HG03103 (cell line): Measurements from ENCODE around the gene ZRANB3.

Experiments used
- ATAC-seq: cut with Tn5 transposase; IDR thresholded peaks from one replicate; pipeline ENCODE4 v1.9.1; 2021; ENCODE audit warnings: low read depth; ENCODE audit not compliant: unreplicated experiment

Gene ZRANB3

DNA sequence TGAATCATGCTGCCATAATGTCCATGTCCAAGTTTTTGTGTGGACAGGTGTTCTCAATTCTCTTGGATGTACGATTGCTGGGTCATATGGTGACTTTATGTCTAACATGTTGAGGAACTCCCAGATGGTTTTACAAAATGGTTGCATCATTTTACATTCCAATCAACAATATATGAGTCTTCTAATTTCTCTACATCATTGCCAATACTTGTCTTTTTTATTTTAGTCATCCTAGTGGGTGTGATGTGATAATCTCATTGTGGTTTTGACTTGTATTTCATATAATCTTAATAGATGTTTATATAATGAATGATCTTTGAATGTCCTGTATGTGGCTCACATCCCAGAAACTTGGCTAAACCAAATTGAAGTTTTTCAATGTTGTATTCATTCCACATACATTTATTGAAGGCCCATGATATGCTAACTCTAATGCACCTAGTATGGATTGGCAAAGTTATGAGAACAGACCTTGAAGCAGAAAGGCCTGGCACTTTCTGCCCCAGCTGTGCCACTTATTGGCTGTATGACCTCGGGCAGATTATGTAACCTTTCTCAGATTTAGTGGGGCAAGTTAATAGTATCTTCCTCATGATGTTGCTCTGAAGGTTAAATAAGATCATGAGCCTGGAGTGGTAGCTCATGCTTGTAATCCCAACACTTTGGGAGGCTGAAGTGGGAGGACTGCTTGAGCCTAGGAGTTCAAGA is 273.5 kb downstream of the ZRANB3 start:
- no peak for ATAC-seq

DNA sequence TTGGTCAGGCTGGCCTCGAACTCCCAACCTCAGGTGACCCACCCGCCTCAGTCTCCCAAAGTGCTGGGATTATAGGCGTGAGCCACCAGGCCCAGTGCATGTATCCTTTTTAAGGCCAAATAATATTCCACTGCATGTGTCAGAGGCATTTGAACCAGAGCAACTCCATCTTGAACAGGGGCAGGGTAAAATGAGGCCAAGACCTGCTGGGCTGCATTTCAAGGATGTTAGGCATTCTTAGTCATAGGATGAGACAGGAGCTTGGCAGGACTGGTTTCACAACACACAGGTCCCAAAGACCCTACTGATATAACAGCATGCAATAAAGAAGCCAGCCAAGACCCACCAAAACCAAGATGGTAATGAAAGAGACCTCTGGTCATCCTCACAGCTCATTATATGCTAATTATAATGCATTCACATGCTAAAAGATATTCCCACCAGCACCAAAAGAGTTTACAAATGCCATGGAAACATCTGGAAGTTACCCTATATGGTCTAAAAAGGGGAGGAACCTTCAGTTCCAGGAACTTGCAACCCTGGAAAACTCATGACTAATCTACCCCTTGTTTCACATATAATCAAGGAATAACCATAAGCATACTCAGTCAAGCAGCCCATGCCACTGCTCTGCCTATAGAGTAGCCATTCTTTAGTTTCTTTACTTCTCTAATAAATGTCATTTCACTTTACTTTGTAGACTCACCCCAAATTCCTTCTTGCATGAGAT is 274.3 kb downstream of the ZRANB3 start:
- no peak for ATAC-seq

DNA sequence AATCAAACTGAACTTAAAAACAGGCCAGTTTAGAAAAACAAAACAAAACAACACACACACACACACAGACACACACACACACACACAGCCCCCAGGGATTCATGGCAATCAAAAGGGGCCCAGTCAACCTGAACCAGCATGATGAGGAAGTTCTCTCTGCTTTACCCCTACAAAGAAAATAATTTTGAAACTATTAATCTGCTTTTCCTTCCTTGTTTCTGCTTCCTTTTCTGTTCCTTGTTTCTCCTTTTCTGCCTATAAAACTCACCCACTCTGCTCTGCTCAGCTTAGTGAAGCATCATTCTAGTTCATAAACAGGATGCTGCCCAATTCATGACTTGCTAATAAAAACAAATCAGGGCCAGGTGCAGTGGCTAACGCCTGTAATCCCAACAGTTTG is 275.8 kb downstream of the ZRANB3 start:
- ATAC-seq: no peak

DNA sequence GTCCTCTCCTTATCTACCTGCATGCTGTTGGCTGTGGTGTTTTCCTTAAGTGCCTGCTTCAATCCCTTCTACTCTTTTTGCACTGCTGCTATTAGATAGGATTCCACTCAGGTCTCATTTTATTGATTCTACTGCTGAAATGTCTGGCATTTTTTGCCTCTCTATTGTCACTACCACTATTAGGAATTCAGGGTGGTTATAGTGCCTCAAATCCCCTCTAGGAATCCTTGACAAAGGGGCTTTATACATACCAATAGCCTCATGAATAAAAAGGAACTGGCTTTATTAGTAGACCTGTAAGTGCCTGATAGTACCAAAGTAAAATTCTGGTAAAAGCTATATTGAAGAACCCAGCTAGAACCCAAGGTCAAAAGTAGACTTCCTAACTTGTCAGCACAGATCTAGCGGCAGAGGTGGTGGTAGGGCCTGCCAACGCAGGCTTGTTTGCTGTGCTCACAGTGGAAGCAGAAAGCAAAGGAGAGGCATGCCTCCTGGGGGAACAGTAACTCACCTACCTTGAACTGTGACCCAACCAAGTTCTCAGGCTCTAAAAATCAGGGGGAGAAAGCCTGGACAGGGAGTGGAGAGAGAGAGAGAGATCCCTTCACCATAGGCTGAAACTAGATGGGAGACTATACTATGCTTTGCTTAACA is 278.1 kb downstream of the ZRANB3 start:
- ATAC-seq: no peak

DNA sequence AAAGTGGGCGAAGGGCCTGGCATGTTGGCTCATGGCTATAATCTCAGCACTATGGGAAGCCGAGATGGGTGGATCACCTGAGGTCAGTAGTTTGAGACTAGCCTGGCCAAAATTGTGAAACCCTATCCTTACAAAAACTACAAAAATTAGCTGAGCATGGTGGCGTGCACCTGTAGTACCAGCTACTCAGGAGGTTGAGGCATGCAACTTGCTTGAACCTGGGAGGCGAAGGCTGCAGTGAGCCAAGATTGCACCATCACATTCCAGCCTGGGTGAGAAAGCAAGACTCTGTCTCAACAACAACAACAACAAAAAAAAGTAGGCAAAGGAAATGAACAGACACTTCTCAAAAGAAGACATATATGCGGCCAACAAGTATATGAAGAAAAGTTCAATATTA is 282.4 kb downstream of the ZRANB3 start:
- no peak for ATAC-seq

DNA sequence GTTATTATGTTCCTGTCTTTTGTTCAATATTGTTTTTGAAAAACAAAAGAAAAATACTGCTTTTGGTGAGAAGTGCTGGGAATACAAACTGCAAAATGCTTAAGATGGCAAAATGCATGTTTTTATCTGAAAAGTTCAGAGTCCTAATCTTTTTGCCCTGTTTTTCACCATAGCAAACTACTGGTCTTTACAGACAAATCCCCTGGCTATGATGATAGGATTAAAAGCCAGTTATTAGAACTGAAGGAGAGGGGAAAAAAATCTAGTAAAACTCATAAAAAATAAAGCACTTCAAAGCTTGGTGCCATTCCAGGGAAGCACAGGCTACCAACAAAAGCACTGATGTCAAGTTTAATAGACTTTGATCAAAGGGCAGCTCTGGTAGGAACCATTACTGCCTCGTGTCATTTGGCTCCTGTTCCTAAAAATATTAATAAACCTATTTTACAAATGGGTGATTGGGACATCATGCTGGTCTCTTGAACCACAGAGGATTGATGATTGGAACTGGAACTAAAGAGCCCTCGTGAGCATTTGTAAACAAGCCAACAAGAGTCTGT is 284.2 kb downstream of the ZRANB3 start:
- no peak for ATAC-seq

DNA sequence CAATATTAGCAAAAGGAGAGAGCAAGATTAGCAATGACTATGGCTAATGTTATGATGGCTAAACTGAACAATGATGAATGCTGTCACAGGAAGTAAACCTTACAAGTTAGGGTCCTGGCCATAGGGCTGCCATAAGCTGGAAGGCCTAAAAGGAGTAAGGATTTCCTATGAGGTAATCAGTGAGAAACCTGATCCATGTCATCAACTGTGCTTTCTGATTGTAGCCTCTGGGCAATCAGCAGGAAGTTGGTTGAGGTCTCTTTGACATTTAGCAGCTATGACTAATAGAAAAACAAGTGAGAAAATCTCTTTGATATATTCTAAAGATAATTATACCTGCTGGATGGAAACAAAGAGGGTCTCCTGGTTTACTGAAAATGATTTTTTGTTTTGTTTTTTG is 285.9 kb downstream of the ZRANB3 start:
- ATAC-seq: no peak

DNA sequence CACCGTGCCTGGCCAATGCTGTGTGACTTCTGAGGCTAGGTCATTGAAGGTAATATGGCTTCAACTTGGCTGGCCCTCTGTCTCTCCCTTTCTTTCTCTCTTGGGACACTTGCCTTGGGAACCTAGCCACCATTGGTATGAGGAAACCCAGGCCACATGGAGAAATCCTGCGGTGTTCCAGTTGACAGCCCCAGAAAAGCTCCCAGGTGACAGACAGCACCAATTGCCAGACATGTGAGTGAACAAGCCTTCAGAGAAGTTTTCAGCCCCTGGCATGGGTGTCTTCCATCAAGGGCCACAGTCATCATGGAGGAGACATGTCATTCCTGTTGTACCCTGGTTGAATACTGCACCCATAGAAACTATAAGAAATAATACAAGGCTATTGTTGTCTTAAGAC is 292.4 kb downstream of the ZRANB3 start:
- ATAC-seq: no peak

DNA sequence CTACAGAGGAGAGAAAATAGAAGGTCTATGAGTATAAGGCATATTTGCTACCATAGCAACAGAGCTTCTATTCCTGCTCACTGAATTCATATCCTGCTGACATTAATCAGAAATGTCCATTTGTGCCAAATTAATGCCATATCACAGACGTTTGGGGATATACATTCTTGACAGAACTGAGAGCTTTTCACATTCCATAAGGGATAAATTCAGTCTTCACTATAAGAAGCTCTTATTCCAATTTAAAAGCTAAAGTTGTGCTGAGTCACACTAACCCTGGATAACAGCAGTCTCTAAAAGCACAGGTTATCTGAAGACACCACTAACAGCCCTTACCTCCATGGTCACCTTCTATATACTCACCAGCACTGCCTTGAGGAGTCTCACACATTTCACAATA is 300.9 kb downstream of the ZRANB3 start:
- ATAC-seq: no peak

DNA sequence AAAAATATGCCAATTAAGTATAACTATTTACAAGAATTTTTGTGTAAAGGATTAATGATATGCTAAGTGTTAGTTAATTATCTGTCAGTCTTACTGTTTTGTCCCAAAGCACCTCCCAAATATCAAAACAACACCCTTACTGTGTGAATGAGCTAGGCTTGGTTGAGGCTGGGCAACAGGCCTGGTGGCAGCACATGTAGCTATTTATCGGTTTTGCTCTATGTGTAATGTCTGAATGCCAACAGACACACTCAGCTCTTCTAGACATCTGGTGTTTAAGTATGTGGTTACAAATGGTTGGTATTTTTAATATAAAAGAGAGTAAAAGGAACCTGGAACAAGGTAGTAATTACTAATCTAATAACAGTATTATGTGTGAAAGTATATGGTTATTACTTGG is 303.6 kb downstream of the ZRANB3 start:
- no peak for ATAC-seq

DNA sequence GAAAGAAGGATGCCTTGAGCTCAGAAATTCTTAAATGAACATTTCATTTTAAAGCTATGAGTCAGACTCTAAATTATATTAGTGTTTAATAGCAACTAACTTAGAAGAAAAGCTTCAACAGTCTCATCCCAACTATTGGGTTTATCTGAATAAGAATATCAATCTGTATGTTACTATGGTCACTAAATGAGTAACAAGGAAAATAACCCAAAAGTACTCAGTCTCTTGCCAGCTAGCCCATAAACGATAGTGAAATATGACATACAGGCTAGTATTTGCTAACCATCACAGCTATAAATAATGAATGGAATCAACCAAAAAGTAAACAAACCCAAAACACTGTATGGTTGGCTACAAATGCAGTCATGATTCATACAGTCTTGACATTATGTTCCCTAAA is 304.1 kb downstream of the ZRANB3 start:
- no peak for ATAC-seq

DNA sequence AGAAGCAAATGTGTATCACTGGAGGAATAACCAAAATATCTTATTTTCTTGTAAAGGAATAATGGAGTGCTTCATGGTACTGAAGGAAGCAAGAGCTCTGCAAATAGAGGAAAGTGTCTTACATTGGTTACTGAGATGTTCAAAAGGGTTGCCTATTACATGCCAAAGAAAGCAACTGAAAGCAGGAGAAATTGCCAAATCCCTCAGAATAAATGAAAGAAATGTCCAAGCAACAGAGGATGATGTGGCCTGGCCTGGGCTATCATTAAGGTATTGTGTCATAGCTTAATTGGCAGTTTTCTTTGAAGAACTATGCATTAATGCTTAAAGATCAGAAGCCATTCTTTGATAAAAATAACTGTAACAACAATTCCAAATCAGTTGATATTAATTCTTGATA is 305.2 kb downstream of the ZRANB3 start:
- no peak for ATAC-seq

DNA sequence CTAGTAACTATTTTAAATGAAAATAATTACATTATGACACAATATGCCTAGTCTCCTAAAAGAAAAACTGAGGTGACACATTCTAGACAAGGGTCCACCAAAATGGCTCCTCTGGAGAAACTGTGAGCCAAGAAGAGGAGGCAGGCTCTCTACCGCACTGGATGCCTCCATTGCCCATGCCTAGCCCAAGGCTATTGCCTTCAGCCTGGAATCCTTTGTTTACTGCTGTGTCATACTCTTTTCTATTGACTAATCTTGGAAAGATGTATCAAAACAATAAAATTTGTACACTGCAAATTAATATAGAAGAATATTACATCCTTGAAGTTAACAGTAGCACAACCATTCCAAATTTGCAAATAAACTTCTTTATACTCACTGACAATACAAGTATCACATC is 311.8 kb downstream of the ZRANB3 start:
- no peak for ATAC-seq

DNA sequence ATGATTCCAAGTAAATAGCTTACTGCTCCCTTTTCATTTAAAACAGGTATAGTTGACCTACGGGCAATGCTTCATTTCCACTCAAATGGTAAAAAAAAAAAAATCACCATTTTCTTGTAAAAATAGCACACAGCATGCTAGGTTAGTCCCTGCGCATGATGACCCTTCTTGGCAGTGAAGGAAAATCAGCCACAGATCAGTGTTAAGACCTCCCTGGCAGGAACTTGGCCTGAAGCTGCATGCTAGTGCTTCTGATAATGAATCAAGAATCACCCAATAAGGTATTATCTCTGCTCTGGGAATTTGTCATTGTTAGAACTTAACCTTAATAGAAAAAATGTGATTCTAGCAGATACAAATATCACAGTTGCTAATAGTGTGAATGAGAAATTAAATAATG is 312.6 kb downstream of the ZRANB3 start:
- ATAC-seq: no peak

DNA sequence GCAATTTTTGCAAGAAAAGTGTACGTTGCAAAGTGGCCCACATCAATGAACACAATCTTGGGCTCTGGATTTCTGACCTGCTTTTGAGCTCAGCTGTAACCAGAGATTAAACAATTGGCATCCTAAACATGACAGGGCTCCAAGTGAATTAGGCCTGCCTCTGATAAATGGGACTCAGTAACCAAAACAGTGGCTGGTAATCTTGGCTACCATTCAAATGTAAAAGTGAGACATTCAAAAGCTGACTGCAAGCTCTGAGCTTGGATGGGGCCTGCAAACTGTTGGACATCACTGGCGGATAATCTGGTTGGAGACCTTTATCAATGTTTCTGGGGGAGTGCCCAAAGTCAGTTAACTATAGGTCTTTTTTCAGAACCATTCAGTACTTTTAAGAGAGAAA is 318.3 kb downstream of the ZRANB3 start:
- ATAC-seq: no peak

DNA sequence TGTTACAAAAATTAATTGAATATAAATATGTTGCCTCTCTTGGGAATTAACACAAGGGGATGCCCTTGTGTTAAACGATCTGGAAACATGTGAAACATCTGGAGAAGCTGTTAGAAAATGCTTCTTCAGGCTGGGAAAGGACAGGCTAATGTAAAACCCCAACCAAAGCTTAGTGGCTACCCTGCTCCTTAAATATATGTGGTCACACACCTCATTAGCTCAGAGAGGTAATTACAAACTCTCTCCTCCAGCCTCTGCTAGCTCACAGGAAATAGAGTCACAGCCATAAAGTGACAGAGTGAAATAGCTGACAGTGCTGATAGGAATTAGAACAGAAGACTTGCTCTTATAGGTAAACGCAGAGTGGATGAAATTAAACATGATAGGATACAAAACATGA is 323.0 kb downstream of the ZRANB3 start:
- no peak for ATAC-seq

DNA sequence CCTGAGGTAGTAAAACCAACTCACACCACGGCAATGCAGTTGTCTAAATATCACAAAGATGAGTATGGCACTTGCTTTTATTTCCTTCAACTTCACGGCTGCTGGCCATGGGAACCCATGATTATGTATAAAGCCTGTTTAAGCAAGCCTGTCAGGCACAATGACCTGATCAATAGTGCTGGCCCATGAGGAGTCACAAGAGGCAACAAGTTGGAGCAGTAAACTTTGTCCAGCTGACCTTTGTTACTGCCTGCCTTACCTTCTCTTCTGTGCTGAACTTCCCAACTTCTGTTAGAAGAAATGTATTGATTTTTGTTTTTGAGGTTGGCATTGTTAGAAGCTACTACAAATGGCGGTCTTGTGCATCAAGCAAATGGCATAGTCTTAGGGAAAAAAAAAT is 327.1 kb downstream of the ZRANB3 start:
- no peak for ATAC-seq

DNA sequence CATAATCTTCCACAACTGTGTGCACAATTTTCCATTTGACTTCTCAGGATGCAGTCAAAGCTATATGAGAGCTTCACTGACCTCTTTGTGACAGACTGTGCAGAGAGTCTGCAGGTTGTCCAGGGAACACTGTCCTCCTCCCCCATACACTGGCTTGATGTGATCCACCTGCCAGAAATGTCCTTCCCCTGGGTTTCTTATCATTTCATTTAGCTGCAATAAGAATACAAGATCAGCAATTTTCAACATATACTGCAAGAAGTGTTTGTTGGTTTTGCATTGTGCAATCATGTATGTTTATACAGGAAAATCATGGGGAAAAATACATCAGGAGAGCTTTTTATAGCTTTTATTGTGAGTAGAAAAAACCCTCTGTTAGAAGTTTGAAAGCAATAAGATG is 328.3 kb downstream of the ZRANB3 start:
- ATAC-seq: no peak

DNA sequence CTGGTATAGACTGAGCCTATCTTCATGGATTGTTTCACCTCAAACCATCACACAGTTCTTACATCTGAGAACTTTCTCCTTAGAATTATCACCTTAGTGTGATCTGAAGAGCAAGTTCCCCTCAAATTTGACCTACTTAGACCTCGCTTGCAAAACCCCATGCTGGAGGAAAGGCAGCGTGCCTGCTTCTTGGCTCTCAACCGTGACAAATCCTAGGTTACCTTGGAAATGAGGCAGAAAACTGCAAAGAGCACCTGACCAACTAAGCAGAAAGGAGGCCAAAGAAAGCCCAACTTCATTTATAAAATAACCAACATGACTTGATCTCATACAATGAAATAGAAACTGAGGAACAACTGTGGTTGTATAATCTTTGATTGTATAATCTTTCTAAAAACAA is 332.5 kb downstream of the ZRANB3 start:
- no peak for ATAC-seq

DNA sequence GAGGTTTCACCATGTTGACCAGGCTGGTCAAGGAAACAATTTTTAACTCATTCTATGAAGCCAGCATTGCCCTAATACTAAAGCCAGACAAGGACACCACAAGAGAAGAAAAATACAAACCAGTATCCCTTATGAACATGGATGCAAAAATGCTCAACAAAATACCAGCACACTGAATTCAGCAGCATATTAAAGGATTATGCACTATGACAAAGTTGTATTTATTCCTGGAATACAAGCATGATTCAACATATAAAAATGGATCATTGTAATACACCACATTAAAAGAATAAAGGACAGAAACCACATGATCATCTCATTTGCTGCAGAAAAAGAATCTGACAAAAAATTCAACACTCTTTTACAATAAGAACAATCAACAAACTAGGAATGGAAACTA is 340.2 kb downstream of the ZRANB3 start:
- no peak for ATAC-seq

DNA sequence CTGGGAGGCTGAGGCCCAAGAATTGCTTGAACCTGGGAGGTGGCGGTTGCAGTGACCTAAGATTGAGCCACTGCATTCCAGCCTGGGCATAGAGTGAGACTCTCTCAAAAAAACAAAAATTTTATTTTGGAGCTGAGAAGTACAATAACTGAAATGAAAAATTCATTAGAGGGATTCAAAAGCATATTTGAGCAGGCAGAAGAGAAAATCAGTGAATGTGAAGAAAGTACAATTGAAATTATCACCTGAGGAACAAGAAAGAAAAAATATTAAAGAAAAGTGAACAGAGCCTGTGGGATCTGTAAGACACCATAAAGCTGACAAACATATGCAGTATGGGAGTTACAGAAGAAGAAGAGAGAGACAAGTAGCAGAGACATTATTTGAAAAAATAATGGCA is 341.9 kb downstream of the ZRANB3 start:
- no peak for ATAC-seq

DNA sequence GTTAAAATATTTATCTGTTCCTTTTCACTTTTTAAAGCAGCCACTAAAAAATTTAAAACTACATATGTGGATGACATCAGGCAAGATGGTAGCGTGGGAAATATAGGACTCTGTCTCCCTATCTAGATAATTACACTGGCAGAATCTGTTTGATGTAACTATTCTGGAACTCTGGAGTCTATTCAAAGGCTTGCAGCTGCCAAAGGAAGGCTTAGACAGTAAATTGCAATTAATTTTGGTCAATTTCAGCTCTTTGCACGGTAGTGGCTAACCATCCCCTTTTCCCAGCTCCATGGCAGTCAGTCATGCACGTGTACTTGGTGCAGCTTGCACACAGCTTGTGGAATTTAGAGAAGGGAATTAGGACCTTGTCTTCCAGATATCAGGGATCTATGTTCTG is 343.7 kb downstream of the ZRANB3 start:
- ATAC-seq: no peak
